ENCODE data around the gene CENPC. TPM values are rescaled to one million over a fixed set of nuclear protein-coding genes. Genes with fewer than 3 reads are reported as not detected.

Gene CENPC
- total RNA-seq, 1 donor from 2014 or later: 9.0 TPM

GRCh38 chr4:67573193-67573592 lies 27.9 kb upstream of the CENPC start:
- DNase-seq: no peak
- H3K27ac ChIP-seq (replicated peaks): no peak overlapping the region
- TF ChIP-seq CTCF (IDR thresholded peaks at IDR 0.05; ENCODE audit: borderline replicate concordance): no peak
- no peaks in the 10 kb centered on the region for H3K27me3 ChIP-seq (ENCODE audit: low read depth)
- intact Hi-C loops (cut with micrococcal nuclease): no loop called here
- H3K4me3 ChIP-seq: no peak overlapping the region
- no peaks in the 10 kb centered on the region for H3K9me3 ChIP-seq (replicated peaks)
- H3K4me1 ChIP-seq: no peaks in the 10 kb centered on the region
- no peaks in the 10 kb centered on the region for H3K36me3 ChIP-seq

- Histone ChIP-seq H3K27ac (replicated peaks) (no peak overlapping the region), H3K27me3 (ENCODE audit: low read depth) (no peaks in the 10 kb centered on the region), H3K36me3 (no peaks in the 10 kb centered on the region), H3K4me3 (no peak overlapping the region), H3K9me3 (replicated peaks) (no peaks in the 10 kb centered on the region), H3K4me1 (no peaks in the 10 kb centered on the region)
- no peak for TF ChIP-seq CTCF (IDR thresholded peaks at IDR 0.05; ENCODE audit: borderline replicate concordance)
- DNase-seq: no peak
- intact Hi-C loops (cut with micrococcal nuclease): no loop called here
Observed at GRCh38 chr4:67571975-67572374, 26.7 kb upstream of the CENPC start.

GRCh38 chr4:67570537-67570936 lies 25.2 kb upstream of the CENPC start:
- H3K9me3 ChIP-seq (replicated peaks): no peaks in the 10 kb centered on the region
- DNase-seq: no peak
- H3K4me3 ChIP-seq: no peak overlapping the region
- no peaks in the 10 kb centered on the region for H3K4me1 ChIP-seq
- H3K27ac ChIP-seq (replicated peaks): no peak overlapping the region
- intact Hi-C loops (cut with micrococcal nuclease): no loop called here
- no peaks in the 10 kb centered on the region for H3K36me3 ChIP-seq
- no peak for TF ChIP-seq CTCF (IDR thresholded peaks at IDR 0.05; ENCODE audit: borderline replicate concordance)
- no peaks in the 10 kb centered on the region for H3K27me3 ChIP-seq (ENCODE audit: low read depth)

GRCh38 chr4:67568820-67569219 lies 23.5 kb upstream of the CENPC start:
- H3K27me3 ChIP-seq (ENCODE audit: low read depth): no peaks in the 10 kb centered on the region
- DNase-seq: no peak
- no peak overlapping the region for H3K27ac ChIP-seq (replicated peaks)
- no peaks in the 10 kb centered on the region for H3K4me1 ChIP-seq
- no peak overlapping the region for H3K4me3 ChIP-seq
- no peaks in the 10 kb centered on the region for H3K9me3 ChIP-seq (replicated peaks)
- no peak for TF ChIP-seq CTCF (IDR thresholded peaks at IDR 0.05; ENCODE audit: borderline replicate concordance)
- no peaks in the 10 kb centered on the region for H3K36me3 ChIP-seq
- intact Hi-C loops (cut with micrococcal nuclease): no loop called here

GRCh38 chr4:67566335-67566734 lies 21.0 kb upstream of the CENPC start:
- H3K36me3 ChIP-seq: no peaks in the 10 kb centered on the region
- no peaks in the 10 kb centered on the region for H3K9me3 ChIP-seq (replicated peaks)
- H3K27ac ChIP-seq (replicated peaks): no peak overlapping the region
- H3K4me3 ChIP-seq: no peak overlapping the region
- no peak for TF ChIP-seq CTCF (IDR thresholded peaks at IDR 0.05; ENCODE audit: borderline replicate concordance)
- no peaks in the 10 kb centered on the region for H3K27me3 ChIP-seq (ENCODE audit: low read depth)
- intact Hi-C loops (cut with micrococcal nuclease): no loop called here
- no peaks in the 10 kb centered on the region for H3K4me1 ChIP-seq
- no peak for DNase-seq

GRCh38 chr4:67565284-67565683 lies 20.0 kb upstream of the CENPC start:
- H3K27ac ChIP-seq (replicated peaks): no peak overlapping the region
- intact Hi-C loops (cut with micrococcal nuclease): no loop called here
- no peak for DNase-seq
- no peak overlapping the region for H3K4me3 ChIP-seq
- H3K27me3 ChIP-seq (ENCODE audit: low read depth): no peaks in the 10 kb centered on the region
- no peaks in the 10 kb centered on the region for H3K4me1 ChIP-seq
- no peaks in the 10 kb centered on the region for H3K36me3 ChIP-seq
- TF ChIP-seq CTCF (IDR thresholded peaks at IDR 0.05; ENCODE audit: borderline replicate concordance): no peak
- H3K9me3 ChIP-seq (replicated peaks): no peaks in the 10 kb centered on the region

Measured in left ventricle myocardium inferior (tissue), 1 donor.